OCI-LY1 (cell line): ENCODE measurements around the gene PES1.

Experiments
- H2AFZ ChIP-seq: fragments of 200-600 bp; sonication (generic), shearing (Covaris generic); 2 replicates; pipeline ENCODE4 v1.6.0; 2014; ENCODE audit warnings: antibody characterized with exemption, mild to moderate bottlenecking, low read length
- H3F3A ChIP-seq: fragments of 200-600 bp; sonication (generic), shearing (Covaris generic); 2 replicates; pipeline ENCODE4 v1.6.0; 2014; ENCODE audit warnings: mild to moderate bottlenecking, antibody characterized with exemption, low read length, moderate library complexity; ENCODE audit not compliant: insufficient read depth
- H3K27ac ChIP-seq: fragments of 200-600 bp; sonication (generic); 2 replicates; pipeline ENCODE4 v1.5.1; 2014; ENCODE audit warnings: low read length, mixed run types, mild to moderate bottlenecking, low read depth; ENCODE audit not compliant: poor library complexity, severe bottlenecking
- H3K27me3 ChIP-seq: fragments of 200-600 bp; sonication (generic); 2 replicates; pipeline ENCODE4 v1.6.0; 2014; ENCODE audit warnings: antibody characterized with exemption, mild to moderate bottlenecking, low read length, moderate library complexity; ENCODE audit not compliant: insufficient read depth
- H3K36me3 ChIP-seq: fragments of 200-600 bp; sonication (generic); 2 replicates; pipeline ENCODE4 v1.6.1; 2014; ENCODE audit warnings: mild to moderate bottlenecking, antibody characterized with exemption, low read length, moderate library complexity, mixed read lengths; ENCODE audit not compliant: insufficient read depth
- H3K4me1 ChIP-seq: fragments of 200-600 bp; sonication (generic); 2 replicates; pipeline ENCODE4 v1.5.1; 2014; ENCODE audit warnings: mild to moderate bottlenecking, low read length, moderate library complexity; ENCODE audit not compliant: insufficient read depth, severe bottlenecking
- H3K4me2 ChIP-seq: fragments of 200-600 bp; sonication (generic), shearing (Covaris generic); 2 replicates; pipeline ENCODE4 v1.6.1; 2014; ENCODE audit warnings: low read length
- H3K4me3 ChIP-seq: fragments of 200-600 bp; sonication (generic); 2 replicates; pipeline ENCODE4 v1.5.1; 2014; ENCODE audit warnings: low read length, low read depth, mild to moderate bottlenecking, mixed read lengths; ENCODE audit not compliant: poor library complexity, severe bottlenecking
- H3K79me2 ChIP-seq: fragments of 200-600 bp; shearing (Covaris generic); 2 replicates; pipeline ENCODE4 v1.6.1; 2016; ENCODE audit warnings: mixed run types, low read length, mixed read lengths; ENCODE audit not compliant: insufficient read depth
- H3K9ac ChIP-seq: fragments of 200-600 bp; sonication (generic), shearing (Covaris generic); 2 replicates; pipeline ENCODE4 v1.6.1; 2014; ENCODE audit warnings: mild to moderate bottlenecking, low read length, mixed read lengths
- H3K9me2 ChIP-seq: fragments of 200-600 bp; sonication (generic), shearing (Covaris generic); 2 replicates; pipeline ENCODE4 v1.6.1; 2014; ENCODE audit warnings: low read depth, mild to moderate bottlenecking, low read length, mixed read lengths
- H3K9me3 ChIP-seq: fragments of 200-600 bp; shearing (Covaris generic); 2 replicates; pipeline ENCODE4 v1.6.1; 2014; ENCODE audit warnings: low read length, mixed read lengths
- H4K20me1 ChIP-seq: fragments of 200-600 bp; sonication (generic), shearing (Covaris generic); 2 replicates; pipeline ENCODE4 v1.6.0; 2016; ENCODE audit warnings: mild to moderate bottlenecking, low read length; ENCODE audit not compliant: insufficient read depth
- EZH2 ChIP-seq: fragments of 200-600 bp; sonication (generic), shearing (Covaris generic); IDR thresholded peaks from 2 replicates; pipeline ENCODE4 v1.8.0; 2017; ENCODE audit warnings: borderline replicate concordance, mixed run types, mild to moderate bottlenecking, antibody characterized with exemption, low read length, moderate library complexity, mixed read lengths
- TF ChIP-seq, protein P1 (sequence below): fragments of 200-600 bp; sonication (generic), shearing (Covaris generic); IDR thresholded peaks from 2 replicates; pipeline ENCODE4 v1.5.1; 2017; ENCODE audit warnings: mild to moderate bottlenecking, antibody characterized with exemption, low read length, moderate library complexity, mixed read lengths

The PES1 gene

DNA sequence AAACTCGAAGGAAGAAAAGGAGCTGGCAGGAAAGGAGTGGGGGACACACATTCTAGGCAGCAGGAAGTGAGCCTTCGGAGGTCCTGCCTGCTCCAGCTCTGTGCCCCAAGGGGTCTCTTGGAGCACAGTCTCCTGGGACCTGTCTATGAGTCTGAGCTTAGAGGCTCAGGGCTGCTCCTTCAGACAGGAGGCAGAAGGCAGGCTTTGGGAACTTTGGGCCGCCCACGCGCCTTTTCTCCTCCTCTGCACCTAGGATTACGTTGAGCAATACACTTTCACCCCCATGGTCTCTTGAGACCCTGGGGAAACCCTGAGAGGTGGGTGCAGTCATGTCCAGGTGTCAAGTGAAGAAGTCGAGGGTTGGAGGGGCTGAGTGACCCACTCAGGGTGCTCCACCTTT lies 16.2 kb upstream of the PES1 start:
- H3K36me3 ChIP-seq: no peaks in the 10 kb centered on the region
- H4K20me1 ChIP-seq: no peaks in the 10 kb centered on the region
- no peaks in the 10 kb centered on the region; the same call in 1 of the 2 replicates for H3K27me3 ChIP-seq
- no peaks in the 10 kb centered on the region for H3F3A ChIP-seq
- H3K9ac ChIP-seq: no peak overlapping the region
- H3K79me2 ChIP-seq: no peaks in the 10 kb centered on the region
- peaks cover 21% of the 10 kb centered on the region for H3K4me1 ChIP-seq
- no peaks in the 10 kb centered on the region for H3K9me3 ChIP-seq
- no peak overlapping the region for H3K27ac ChIP-seq
- no peak overlapping the region for H3K4me3 ChIP-seq
- TF ChIP-seq, protein P1, sequence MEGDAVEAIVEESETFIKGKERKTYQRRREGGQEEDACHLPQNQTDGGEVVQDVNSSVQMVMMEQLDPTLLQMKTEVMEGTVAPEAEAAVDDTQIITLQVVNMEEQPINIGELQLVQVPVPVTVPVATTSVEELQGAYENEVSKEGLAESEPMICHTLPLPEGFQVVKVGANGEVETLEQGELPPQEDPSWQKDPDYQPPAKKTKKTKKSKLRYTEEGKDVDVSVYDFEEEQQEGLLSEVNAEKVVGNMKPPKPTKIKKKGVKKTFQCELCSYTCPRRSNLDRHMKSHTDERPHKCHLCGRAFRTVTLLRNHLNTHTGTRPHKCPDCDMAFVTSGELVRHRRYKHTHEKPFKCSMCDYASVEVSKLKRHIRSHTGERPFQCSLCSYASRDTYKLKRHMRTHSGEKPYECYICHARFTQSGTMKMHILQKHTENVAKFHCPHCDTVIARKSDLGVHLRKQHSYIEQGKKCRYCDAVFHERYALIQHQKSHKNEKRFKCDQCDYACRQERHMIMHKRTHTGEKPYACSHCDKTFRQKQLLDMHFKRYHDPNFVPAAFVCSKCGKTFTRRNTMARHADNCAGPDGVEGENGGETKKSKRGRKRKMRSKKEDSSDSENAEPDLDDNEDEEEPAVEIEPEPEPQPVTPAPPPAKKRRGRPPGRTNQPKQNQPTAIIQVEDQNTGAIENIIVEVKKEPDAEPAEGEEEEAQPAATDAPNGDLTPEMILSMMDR: no peak
- no peak for TF ChIP-seq EZH2
- no peak overlapping the region for H3K4me2 ChIP-seq
- no peak overlapping the region for H2AFZ ChIP-seq
- H3K9me2 ChIP-seq: no peaks in the 10 kb centered on the region

DNA sequence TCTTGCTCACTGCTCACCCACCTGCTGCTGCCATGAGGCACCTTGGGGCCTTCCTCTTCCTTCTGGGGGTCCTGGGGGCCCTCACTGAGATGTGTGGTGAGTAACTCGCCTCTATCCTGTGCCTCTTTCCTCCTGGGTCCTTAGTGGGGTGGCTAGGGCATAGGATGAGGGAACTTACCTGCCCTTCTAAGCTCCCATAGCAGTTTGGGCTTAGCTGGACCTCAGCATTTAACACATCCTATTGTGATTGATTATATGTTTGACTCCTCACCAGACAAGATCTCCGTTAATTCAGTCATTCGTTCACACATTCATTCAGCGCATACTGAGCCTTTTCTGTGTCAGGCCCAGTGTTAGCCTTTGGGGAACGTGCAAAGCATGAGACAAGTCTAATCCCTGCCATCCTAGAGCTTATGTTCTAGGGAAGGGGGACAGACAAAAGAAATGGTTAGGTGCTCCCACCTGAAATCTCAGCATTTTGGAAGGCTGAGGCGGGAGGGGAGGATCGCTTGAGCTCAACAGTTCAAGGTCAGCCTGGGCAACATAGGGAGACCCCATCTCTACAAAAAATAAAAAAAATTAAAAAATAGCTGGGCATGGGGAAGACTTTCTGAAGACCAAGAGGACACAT lies 15.7 kb upstream of the PES1 start:
- no peak overlapping the region; the same call in 1 of the 2 replicates for H3K9ac ChIP-seq
- no peaks in the 10 kb centered on the region for H3K9me3 ChIP-seq
- H3K4me1 ChIP-seq: peaks cover 21% of the 10 kb centered on the region
- H3K4me2 ChIP-seq: peak overlapping the region; percentile 64; the same call in 1 of the 2 replicates
- no peak overlapping the region for H3K4me3 ChIP-seq
- H3K9me2 ChIP-seq: no peaks in the 10 kb centered on the region
- H2AFZ ChIP-seq: no peak overlapping the region
- no peak overlapping the region for H3K27ac ChIP-seq
- no peaks in the 10 kb centered on the region for H3F3A ChIP-seq
- H3K36me3 ChIP-seq: no peaks in the 10 kb centered on the region
- TF ChIP-seq, protein P1: no peak
- no peak for TF ChIP-seq EZH2
- no peaks in the 10 kb centered on the region for H4K20me1 ChIP-seq
- H3K79me2 ChIP-seq: no peaks in the 10 kb centered on the region
- H3K27me3 ChIP-seq: no peaks in the 10 kb centered on the region; the same call in 1 of the 2 replicates

DNA sequence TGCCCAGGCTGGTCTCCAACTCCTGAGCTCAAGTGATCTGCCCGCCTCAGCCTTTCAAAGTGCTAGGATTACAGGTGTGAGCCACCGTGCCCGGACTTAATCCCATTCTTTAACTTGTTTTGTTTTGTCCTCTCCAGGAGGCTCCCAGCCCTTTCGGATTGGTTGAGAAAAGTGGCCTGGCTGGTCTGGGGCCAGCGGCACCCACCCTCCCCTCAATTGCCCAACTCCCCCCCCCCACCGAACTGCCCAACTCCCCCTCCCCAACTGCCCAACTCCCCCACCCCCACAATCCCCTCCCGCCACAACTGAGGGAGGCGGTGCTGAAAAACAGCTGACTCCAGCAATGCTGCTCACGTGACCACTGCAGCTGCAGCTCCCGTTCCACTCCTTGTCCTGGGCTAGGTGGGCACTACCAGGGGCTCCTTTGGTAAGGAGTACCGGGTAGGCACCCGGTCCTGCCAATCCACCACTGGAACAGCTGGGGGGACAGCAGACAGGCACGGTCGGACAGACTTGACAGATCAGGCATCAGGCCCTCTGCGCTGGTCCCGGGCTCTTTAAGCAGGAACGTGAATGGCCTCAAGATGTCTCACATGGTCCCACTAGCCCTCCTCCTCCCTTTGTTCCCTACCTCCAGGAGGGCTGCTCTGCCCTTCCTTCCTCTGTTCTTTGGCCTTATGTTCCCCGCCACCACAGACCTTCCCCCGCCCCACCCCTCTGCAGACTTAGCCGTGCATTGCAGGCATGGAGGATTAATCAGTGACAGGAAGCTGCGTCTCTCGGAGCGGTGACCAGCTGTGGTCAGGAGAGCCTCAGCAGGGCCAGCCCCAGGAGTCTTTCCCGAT lies 15.0 kb upstream of the PES1 start, which contains the start of gene TCN2:
Gene TCN2, plus strand, starts transcription at position 720 of the 845 bp plus-strand sequence. CDS start 158 bp downstream, outside the sequence.
- TF ChIP-seq, protein P1: no peak
- no peak for TF ChIP-seq EZH2
- H3F3A ChIP-seq: no peaks in the 10 kb centered on the region
- H4K20me1 ChIP-seq: no peaks in the 10 kb centered on the region
- H3K79me2 ChIP-seq: no peaks in the 10 kb centered on the region
- H3K27ac ChIP-seq: no peak within 1 kb of the TSS
- 0 out of 2 replicates have a peak within 1 kb of the TSS, but pooled peaks have one; percentile 2 for H2AFZ ChIP-seq
- H3K27me3 ChIP-seq: no peaks in the 10 kb centered on the region; the same call in 1 of the 2 replicates
- no peaks in the 10 kb centered on the region for H3K36me3 ChIP-seq
- no peaks in the 10 kb centered on the region for H3K9me3 ChIP-seq
- peak within 1 kb of the TSS; percentile 53 for H3K4me3 ChIP-seq
- no peaks in the 10 kb centered on the region for H3K9me2 ChIP-seq
- H3K4me2 ChIP-seq: peak within 1 kb of the TSS; percentile 64
- no peak within 1 kb of the TSS; the same call in 1 of the 2 replicates for H3K9ac ChIP-seq
- H3K4me1 ChIP-seq: peaks cover 21% of the 10 kb centered on the region
